ENCODE data around the gene IFITM10. TPM values are rescaled to one million over a fixed set of nuclear protein-coding genes. Genes with fewer than 3 reads are reported as not detected.

IFITM10 gene
- total RNA-seq, 1 experiment from 2014 or later, result not detected

- H3K36me3 ChIP-seq (ENCODE audit: insufficient read depth, low read length, poor library complexity, severe bottlenecking), result no peaks in the 10 kb centered on the region
- CTCF ChIA-PET, result no interaction called here
- BruUV-seq (replicated peaks), result no TSS peak
- intact Hi-C loops (cut with micrococcal nuclease; ENCODE audit: unreplicated experiment), result no loop called here
- H3K27me3 ChIP-seq (replicated peaks; ENCODE audit: insufficient read depth, low read depth, low read length, poor library complexity), result no peaks in the 10 kb centered on the region
- DNase-seq (ENCODE audit: low spot score), result no peak
- TF ChIP-seq CTCF (conservative IDR thresholded peaks at IDR 0.05; ENCODE audit: low read depth, low read length) (no peak), EZH2 (IDR thresholded peaks at IDR 0.05; ENCODE audit: borderline replicate concordance, low read depth, low read length, poor library complexity, severe bottlenecking) (no peak)
- H3K4me1 ChIP-seq (ENCODE audit: insufficient read depth, low read length, poor library complexity, severe bottlenecking), result no peaks in the 10 kb centered on the region
- no peaks in the 10 kb centered on the region for H3K9me3 ChIP-seq (ENCODE audit: low read depth, low read length, poor library complexity, severe bottlenecking)
- H3K4me3 ChIP-seq (ENCODE audit: low read depth, low read length, poor library complexity, severe bottlenecking), result no peak overlapping the region
- no peak overlapping the region for H3K27ac ChIP-seq (ENCODE audit: low read depth, low read length, poor library complexity, severe bottlenecking)
- POLR2A ChIA-PET (ENCODE audit: low non-redundant PET), result no interaction called here
Observed at GRCh38 chr11:1776944-1777715, 26.7 kb upstream of the IFITM10 start.

GRCh38 chr11:1776331-1776851 lies 26.0 kb upstream of the IFITM10 start:
- TF ChIP-seq CTCF (conservative IDR thresholded peaks at IDR 0.05; ENCODE audit: low read depth, low read length) (no peak), EZH2 (IDR thresholded peaks at IDR 0.05; ENCODE audit: borderline replicate concordance, low read depth, low read length, poor library complexity, severe bottlenecking) (no peak)
- Histone ChIP-seq H3K27ac (ENCODE audit: low read depth, low read length, poor library complexity, severe bottlenecking) (no peak overlapping the region), H3K27me3 (replicated peaks; ENCODE audit: insufficient read depth, low read depth, low read length, poor library complexity) (no peaks in the 10 kb centered on the region), H3K36me3 (ENCODE audit: insufficient read depth, low read length, poor library complexity, severe bottlenecking) (no peaks in the 10 kb centered on the region), H3K4me1 (ENCODE audit: insufficient read depth, low read length, poor library complexity, severe bottlenecking) (no peaks in the 10 kb centered on the region), H3K4me3 (ENCODE audit: low read depth, low read length, poor library complexity, severe bottlenecking) (no peak overlapping the region), H3K9me3 (ENCODE audit: low read depth, low read length, poor library complexity, severe bottlenecking) (no peaks in the 10 kb centered on the region)
- ChIA-PET POLR2A (ENCODE audit: low non-redundant PET) (no interaction called here), CTCF (no interaction called here)
- BruUV-seq (replicated peaks), result no TSS peak
- no peak for DNase-seq (ENCODE audit: low spot score)
- intact Hi-C loops (cut with micrococcal nuclease; ENCODE audit: unreplicated experiment), result no loop called here

- no peak overlapping the region for H3K27ac ChIP-seq (ENCODE audit: low read depth, low read length, poor library complexity, severe bottlenecking)
- no TSS peak for BruUV-seq (replicated peaks)
- CTCF ChIA-PET, result no interaction called here
Observed at GRCh38 chr11:1774886-1775285, 24.5 kb upstream of the IFITM10 start.

More at GRCh38 chr11:1774886-1775285, 24.5 kb upstream of the IFITM10 start:
- Histone ChIP-seq H3K36me3 (ENCODE audit: insufficient read depth, low read length, poor library complexity, severe bottlenecking) (no peaks in the 10 kb centered on the region), H3K4me1 (ENCODE audit: insufficient read depth, low read length, poor library complexity, severe bottlenecking) (no peaks in the 10 kb centered on the region), H3K9me3 (ENCODE audit: low read depth, low read length, poor library complexity, severe bottlenecking) (no peaks in the 10 kb centered on the region), H3K4me3 (ENCODE audit: low read depth, low read length, poor library complexity, severe bottlenecking) (no peak overlapping the region), H3K27me3 (replicated peaks; ENCODE audit: insufficient read depth, low read depth, low read length, poor library complexity) (no peaks in the 10 kb centered on the region)
- POLR2A ChIA-PET (ENCODE audit: low non-redundant PET), result no interaction called here
- TF ChIP-seq EZH2 (IDR thresholded peaks at IDR 0.05; ENCODE audit: borderline replicate concordance, low read depth, low read length, poor library complexity, severe bottlenecking) (no peak), CTCF (conservative IDR thresholded peaks at IDR 0.05; ENCODE audit: low read depth, low read length) (no peak)
- intact Hi-C loops (cut with micrococcal nuclease; ENCODE audit: unreplicated experiment), result no loop called here
- no peak for DNase-seq (ENCODE audit: low spot score)

All from A673 (cell line).